Measurements from ENCODE around the gene APCDD1.

DNA sequence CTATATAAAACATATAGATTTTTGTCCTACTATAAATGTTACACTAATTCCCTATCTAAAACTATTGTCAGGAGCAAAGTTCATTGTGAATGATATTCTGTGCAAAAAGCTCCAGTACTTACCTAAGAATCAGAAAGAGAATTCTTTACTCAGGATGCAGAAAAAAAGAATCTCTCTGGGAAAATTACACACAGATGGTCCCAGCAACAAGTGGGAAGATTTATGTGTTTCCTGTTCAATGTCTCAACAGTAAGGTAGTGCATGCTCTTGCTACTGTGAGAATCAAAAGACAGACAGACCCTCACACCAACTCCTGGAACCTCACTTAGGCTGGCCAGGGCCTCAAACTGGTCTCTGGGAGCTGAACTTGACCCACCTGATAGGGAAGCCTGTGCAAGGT is 60.2 kb downstream of the APCDD1 start:
- TF ChIP-seq ARNTL (CRISPR knock-in tag; IDR thresholded peaks at IDR 0.05; ENCODE audit: borderline replicate concordance, low read depth) (no peak), ZFP30 (CRISPR knock-in tag; IDR thresholded peaks at IDR 0.05) (no peak), RARB (CRISPR knock-in tag; IDR thresholded peaks at IDR 0.05) (no peak), ESRRG (CRISPR knock-in tag; IDR thresholded peaks at IDR 0.05) (no peak), ZFP3 (CRISPR knock-in tag; IDR thresholded peaks at IDR 0.05) (no peak)

Measured in SK-N-SH treated with all-trans-retinoic acid at 6 μM for 48 hours (cell line).